H9 (cell line): ENCODE measurements around the gene H6PD. TPM values are rescaled to one million over a fixed set of nuclear protein-coding genes. Genes with fewer than 3 reads are reported as not detected.
A peak's percentile ranks its signal among the peaks of the same experiment; 100 is the strongest.

Experiments used
- DNase-seq: peaks from one replicate; pipeline ENCODE4 v3.0.0-alpha.2; 2017
- H2AFZ ChIP-seq: one replicate; pipeline ENCODE4 v1.6.1; 2013; ENCODE audit warnings: mild to moderate bottlenecking, low read length, control low read depth, moderate library complexity
- H2AK5ac ChIP-seq: 2 replicates; pipeline ENCODE4 v1.6.1; 2013; ENCODE audit warnings: low read length, control low read depth, mixed read lengths; ENCODE audit not compliant: insufficient read length
- H2BK120ac ChIP-seq: one replicate; pipeline ENCODE4 v1.6.1; 2013; ENCODE audit warnings: low read depth, mild to moderate bottlenecking, low read length, control low read depth, inconsistent platforms; ENCODE audit not compliant: poor library complexity, severe bottlenecking
- H2BK12ac ChIP-seq: 2 replicates; pipeline ENCODE4 v1.6.1; 2013; ENCODE audit warnings: low read length, control low read depth, mixed read lengths, low read depth; ENCODE audit not compliant: insufficient read length
- H2BK15ac ChIP-seq: 2 replicates; pipeline ENCODE4 v1.6.1; 2013; ENCODE audit warnings: low read depth, low read length, control low read depth
- H2BK20ac ChIP-seq: one replicate; pipeline ENCODE4 v1.6.1; 2013; ENCODE audit warnings: low read depth, mild to moderate bottlenecking, low read length, control low read depth, inconsistent platforms; ENCODE audit not compliant: poor library complexity, severe bottlenecking
- H2BK5ac ChIP-seq: 2 replicates; pipeline ENCODE4 v1.6.1; 2013; ENCODE audit warnings: low read length, control low read depth, mixed read lengths; ENCODE audit not compliant: insufficient read length
- H3K14ac ChIP-seq: 2 replicates; pipeline ENCODE4 v1.6.1; 2013; ENCODE audit warnings: low read length, control low read depth; ENCODE audit not compliant: insufficient read depth
- H3K18ac ChIP-seq: 2 replicates; pipeline ENCODE4 v1.6.1; 2013; ENCODE audit warnings: low read depth, mild to moderate bottlenecking, mixed read lengths, low read length, control low read depth; ENCODE audit not compliant: insufficient read length
- H3K23ac ChIP-seq: 2 replicates; pipeline ENCODE4 v1.6.1; 2013; ENCODE audit warnings: low read length, control low read depth, mixed read lengths, low read depth; ENCODE audit not compliant: insufficient read length
- H3K23me2 ChIP-seq: 2 replicates; pipeline ENCODE4 v1.6.1; 2013; ENCODE audit warnings: low read depth, mild to moderate bottlenecking, mixed read lengths, low read length, control low read depth; ENCODE audit not compliant: insufficient read length, poor library complexity, severe bottlenecking
- H3K27ac ChIP-seq: 2 replicates; pipeline ENCODE4 v1.5.1; 2013; ENCODE audit warnings: low read length, control low read depth, mixed read lengths, low read depth; ENCODE audit not compliant: insufficient read length
- H3K27me3 ChIP-seq: 2 replicates; pipeline ENCODE4 v1.6.1; 2013; ENCODE audit warnings: low read length, control low read depth, inconsistent platforms; ENCODE audit not compliant: insufficient read depth
- H3K4ac ChIP-seq: 2 replicates; pipeline ENCODE4 v1.6.1; 2013; ENCODE audit warnings: low read depth, mild to moderate bottlenecking, control low read depth, inconsistent platforms, low read length, moderate library complexity
- H3K4me1 ChIP-seq: 2 replicates; pipeline ENCODE4 v1.6.1; 2013; ENCODE audit warnings: low read length, control low read depth, inconsistent platforms; ENCODE audit not compliant: insufficient read depth
- H3K4me2 ChIP-seq: 2 replicates; pipeline ENCODE4 v1.6.1; 2013; ENCODE audit warnings: low read length, control low read depth, mixed read lengths; ENCODE audit not compliant: insufficient read length, insufficient read depth
- H3K56ac ChIP-seq: 2 replicates; pipeline ENCODE4 v1.6.1; 2013; ENCODE audit warnings: low read depth, mild to moderate bottlenecking, mixed read lengths, low read length, control low read depth; ENCODE audit not compliant: insufficient read length
- H3K79me1 ChIP-seq: 2 replicates; pipeline ENCODE4 v1.6.1; 2013; ENCODE audit warnings: low read depth, mild to moderate bottlenecking, moderate library complexity, low read length, control low read depth, inconsistent platforms; ENCODE audit not compliant: insufficient read depth, poor library complexity, severe bottlenecking
- H3K79me2 ChIP-seq: 2 replicates; pipeline ENCODE4 v1.6.1; 2013; ENCODE audit warnings: low read length, control low read depth, inconsistent platforms; ENCODE audit not compliant: insufficient read depth
- H3K9ac ChIP-seq: 2 replicates; pipeline ENCODE4 v1.6.1; 2013; ENCODE audit warnings: low read length, control low read depth, mixed read lengths; ENCODE audit not compliant: insufficient read length; ENCODE audit errors: extremely low read depth
- H3K9me3 ChIP-seq: one replicate; pipeline ENCODE4 v1.6.1; 2013; ENCODE audit warnings: low read depth, low read length, inconsistent platforms; ENCODE audit not compliant: control insufficient read depth
- H3T11ph ChIP-seq: one replicate; pipeline ENCODE4 v1.6.1; 2013; ENCODE audit warnings: mild to moderate bottlenecking, low read length, control low read depth, inconsistent platforms
- H4K20me1 ChIP-seq: one replicate; pipeline ENCODE4 v1.6.1; 2013; ENCODE audit not compliant: control insufficient read depth, insufficient read length, insufficient read depth
- H4K5ac ChIP-seq: 2 replicates; pipeline ENCODE4 v1.6.1; 2013; ENCODE audit warnings: low read depth, mild to moderate bottlenecking, mixed read lengths, low read length, control low read depth; ENCODE audit not compliant: insufficient read length
- H4K8ac ChIP-seq: replicated peaks from 2 replicates; pipeline ENCODE4 v1.6.1; 2013; ENCODE audit warnings: low read length, control low read depth, mixed read lengths, low read depth; ENCODE audit not compliant: insufficient read length
- H4K91ac ChIP-seq: 2 replicates; pipeline ENCODE4 v1.6.1; 2013; ENCODE audit warnings: low read depth, mild to moderate bottlenecking, moderate library complexity, mixed read lengths, low read length, control low read depth; ENCODE audit not compliant: insufficient read length
- H3K27ac Mint-ChIP-seq, 3 experiments: 2 replicates in 2 of 3; 3 replicates in 1 of 3; pipeline ENCODE4 v1.8.0; 2020 to 2021; ENCODE audit warnings: mixed read lengths in 3 of 3, mild to moderate bottlenecking in 1 of 3, moderate library complexity in 1 of 3
- H3K27me3 Mint-ChIP-seq: 2 replicates; pipeline ENCODE4 v1.8.0; 2021; ENCODE audit warnings: low read depth, mild to moderate bottlenecking, moderate library complexity, mixed read lengths
- H3K36me3 Mint-ChIP-seq, 3 experiments: 2 replicates in 2 of 3; 3 replicates in 1 of 3; pipeline ENCODE4 v1.8.0; 2020 to 2021; ENCODE audit warnings: low read depth in 3 of 3, mixed read lengths in 3 of 3; ENCODE audit not compliant: insufficient read depth in 1 of 3
- H3K4me1 Mint-ChIP-seq, 2 experiments: 2 replicates each; pipeline ENCODE4 v1.8.0; 2020; ENCODE audit warnings: mixed read lengths in 2 of 2
- H3K4me3 Mint-ChIP-seq, 2 experiments: 2 replicates in 1 of 2; 3 replicates in 1 of 2; pipeline ENCODE4 v1.8.0; 2020 to 2021; ENCODE audit warnings: mild to moderate bottlenecking in 2 of 2, mixed read lengths in 2 of 2, moderate library complexity in 1 of 2
- H3K9me3 Mint-ChIP-seq, 2 experiments: 2 replicates in 1 of 2; 3 replicates in 1 of 2; pipeline ENCODE4 v1.8.0; 2020; ENCODE audit warnings: mild to moderate bottlenecking in 2 of 2, mixed read lengths in 2 of 2, moderate library complexity in 1 of 2
- CTCF ChIP-seq: fragments of 200-600 bp; sonication (generic); conservative IDR thresholded peaks from 3 replicates; pipeline ENCODE4 v1.8.0; 2021; ENCODE audit warnings: antibody characterized with exemption, mild to moderate bottlenecking
- WGBS: extraction: QIAGEN DNeasy Blood & Tissue Kit; methylation state at CpG from one replicate; pipeline ENCODE4 v1.1.7; 2013; ENCODE audit warnings: missing lambda C conversion rate, low lambda C conversion rate, mixed read lengths; ENCODE audit not compliant: insufficient read length; ENCODE audit errors: extremely low coverage; 5-methylcytosine and 5-hydroxymethylcytosine counted together
- total RNA-seq: library from RNA; stranded (reverse); gene quantifications from 2 replicates; pipeline ENCODE4 v1.2.1, GENCODE V29; 2021

Gene H6PD
- total RNA-seq, 1 experiment from 2014 or later = 7.9 TPM

- Histone ChIP-seq H2AK5ac (no peak overlapping the region), H3K4me2 (peak overlapping the region; percentile 16), H2BK15ac (no peak overlapping the region), H2BK20ac (no peak overlapping the region), H4K5ac (no peak overlapping the region), H3K27me3 (no peaks in the 10 kb centered on the region), H3K9ac (no peak overlapping the region), H3K4ac (no peak overlapping the region), H2BK120ac (no peak overlapping the region), H3K79me2 (no peaks in the 10 kb centered on the region), H4K91ac (no peak overlapping the region), H3K14ac (no peak overlapping the region; the same call in 1 of the 2 replicates), H3K27ac (no peak overlapping the region), H3T11ph (no peak overlapping the region), H2BK5ac (no peak overlapping the region), H2AFZ (no peak overlapping the region), H4K8ac (no peak overlapping the region), H3K56ac (no peak overlapping the region), H3K23me2 (peaks cover 4% of the 10 kb centered on the region), H3K79me1 (no peaks in the 10 kb centered on the region), H3K9me3 (no peaks in the 10 kb centered on the region), H2BK12ac (no peak overlapping the region), H4K20me1 (no peaks in the 10 kb centered on the region), H3K18ac (no peak overlapping the region), H3K23ac (no peak overlapping the region), H3K4me1 (peaks cover 7% of the 10 kb centered on the region)
- Mint-ChIP-seq H3K27ac (peak overlapping the region; percentile 23 to 85 (median 36); a peak in 4 of 7 replicates), H3K9me3 (peaks cover under 1 to 1% of the 10 kb centered on the region in 2 experiments; a peak in 4 of 5 replicates), H3K4me1 (peaks cover 36 to 66% of the 10 kb centered on the region in 2 experiments), H3K36me3 (peaks cover 4 to 5% (median 4%) of the 10 kb centered on the region in 3 experiments; a peak in 5 of 7 replicates), H3K27me3 (no peaks in the 10 kb centered on the region), H3K4me3 (peak overlapping the region; percentile 38 to 52)
- DNase-seq = no peak
- no CpG with 5 or more reads among the region's 8 CpGs for WGBS
- TF ChIP-seq CTCF = no peak
Observed at GRCh38 chr1:9253004-9253403, 18.4 kb downstream of the H6PD start.
